GM21447 (cell line): ENCODE data around the gene PAGE4.

ENCODE experiments used
- ATAC-seq: cut with Tn5 transposase; IDR thresholded peaks from one replicate; pipeline ENCODE4 v1.9.1; 2021; ENCODE audit not compliant: unreplicated experiment

PAGE4 gene

GRCh38 chrX:49868739-49869138 lies 39.6 kb downstream of the PAGE4 start:
- no peak for ATAC-seq

GRCh38 chrX:49876750-49877149 lies 47.6 kb downstream of the PAGE4 start:
- ATAC-seq = no peak

- no peak for ATAC-seq
Observed at GRCh38 chrX:49877397-49878101, 48.4 kb downstream of the PAGE4 start.

GRCh38 chrX:49878128-49878833 lies 49.2 kb downstream of the PAGE4 start:
- no peak for ATAC-seq

- ATAC-seq = peak; percentile 81
Observed at GRCh38 chrX:49878834-49879655, 49.9 kb downstream of the PAGE4 start, which contains the start of gene USP27X. Gene USP27X, plus strand, starts transcription at chrX:49879484. Its CDS starts 824 bp downstream, at chrX:49880308.

GRCh38 chrX:49879656-49880277 lies 50.7 kb downstream of the PAGE4 start:
- ATAC-seq = peak; percentile 10

GRCh38 chrX:49880668-49881067 lies 51.6 kb downstream of the PAGE4 start:
- no peak for ATAC-seq
